H7 (cell line): Measurements from ENCODE around the gene KLHL35. TPM values are rescaled to one million over a fixed set of nuclear protein-coding genes. Genes with fewer than 3 reads are reported as not detected.

ENCODE experiments used
- DNase-seq: peaks from one replicate; pipeline ENCODE4 v3.0.0; 2012
- H3K27me3 ChIP-seq: 2 replicates; pipeline ENCODE4 v1.6.0; 2011; ENCODE audit warnings: mild to moderate bottlenecking, low read length; ENCODE audit not compliant: control insufficient read depth, insufficient read depth
- H3K36me3 ChIP-seq: replicated peaks from 2 replicates; pipeline ENCODE4 v1.5.1; 2011; ENCODE audit warnings: low read length; ENCODE audit not compliant: control insufficient read depth, insufficient read depth
- H3K4me3 ChIP-seq: 2 replicates; pipeline ENCODE4 v1.5.1; 2011; ENCODE audit warnings: low read depth, mild to moderate bottlenecking, control low read depth, low read length, moderate library complexity; ENCODE audit not compliant: insufficient read depth
- total RNA-seq: library from RNA; depleted of rRNA; stranded (reverse); fragments of >200 nt; shearing (Covaris generic); gene quantifications from 2 replicates; pipeline ENCODE4 v1.2.3, GENCODE V29; 2014

KLHL35 gene
- total RNA-seq, 1 experiment from 2014 or later: 1.2 TPM

GRCh38 chr11:75439026-75439425, 6.0 kb upstream of the KLHL35 start:
- no peak for DNase-seq

GRCh38 chr11:75437966-75438659, 5.1 kb upstream of the KLHL35 start:
- Histone ChIP-seq H3K27me3 (peaks cover 4% of the 10 kb centered on the region), H3K36me3 (no peaks in the 10 kb centered on the region), H3K4me3 (no peak overlapping the region)
- no peak for DNase-seq

More at GRCh38 chr11:75439026-75439425, 6.0 kb upstream of the KLHL35 start:
- H3K27me3 ChIP-seq: no peaks in the 10 kb centered on the region; the same call in 1 of the 2 replicates
- H3K36me3 ChIP-seq: no peaks in the 10 kb centered on the region
- no peak overlapping the region for H3K4me3 ChIP-seq

GRCh38 chr11:75436806-75437205, 3.8 kb upstream of the KLHL35 start:
- DNase-seq: no peak
- Histone ChIP-seq H3K27me3 (peaks cover 17% of the 10 kb centered on the region), H3K36me3 (no peaks in the 10 kb centered on the region), H3K4me3 (no peak overlapping the region)

GRCh38 chr11:75435571-75435925, 2.5 kb upstream of the KLHL35 start:
- Histone ChIP-seq H3K36me3 (no peaks in the 10 kb centered on the region), H3K4me3 (no peak overlapping the region), H3K27me3 (peaks cover 30% of the 10 kb centered on the region)
- no peak for DNase-seq

- no peak for DNase-seq
- Histone ChIP-seq H3K36me3 (no peaks in the 10 kb centered on the region), H3K4me3 (no peak overlapping the region)
These were observed 2.0 kb upstream of the KLHL35 start for GRCh38 chr11:75434886-75435570.

GRCh38 chr11:75434051-75434450, 1.0 kb upstream of the KLHL35 start:
- no peaks in the 10 kb centered on the region for H3K36me3 ChIP-seq
- peaks cover 45% of the 10 kb centered on the region for H3K27me3 ChIP-seq
- DNase-seq: no peak
- no peak overlapping the region for H3K4me3 ChIP-seq

More at GRCh38 chr11:75434886-75435570, 2.0 kb upstream of the KLHL35 start:
- H3K27me3 ChIP-seq: peaks cover 35% of the 10 kb centered on the region

- no peak for DNase-seq
- Histone ChIP-seq H3K27me3 (peaks cover 51% of the 10 kb centered on the region), H3K4me3 (no peak overlapping the region), H3K36me3 (no peaks in the 10 kb centered on the region)
These were observed 440 bp upstream of the KLHL35 start for GRCh38 chr11:75433443-75433842.

GRCh38 chr11:75431533-75432525, 1.2 kb downstream of the KLHL35 start:
- peak; percentile 79 for DNase-seq
- Histone ChIP-seq H3K27me3 (peaks cover 56% of the 10 kb centered on the region), H3K36me3 (no peaks in the 10 kb centered on the region), H3K4me3 (no peak overlapping the region)

GRCh38 chr11:75430714-75431532, 2.1 kb downstream of the KLHL35 start:
- DNase-seq: no peak
- H3K36me3 ChIP-seq: no peaks in the 10 kb centered on the region
- peak overlapping the region; percentile 38 for H3K4me3 ChIP-seq
- H3K27me3 ChIP-seq: peaks cover 56% of the 10 kb centered on the region

GRCh38 chr11:75429902-75430713, 2.9 kb downstream of the KLHL35 start:
- Histone ChIP-seq H3K4me3 (peak overlapping the region; percentile 38), H3K36me3 (no peaks in the 10 kb centered on the region), H3K27me3 (peaks cover 56% of the 10 kb centered on the region)
- peak; percentile 92 for DNase-seq

DNA sequence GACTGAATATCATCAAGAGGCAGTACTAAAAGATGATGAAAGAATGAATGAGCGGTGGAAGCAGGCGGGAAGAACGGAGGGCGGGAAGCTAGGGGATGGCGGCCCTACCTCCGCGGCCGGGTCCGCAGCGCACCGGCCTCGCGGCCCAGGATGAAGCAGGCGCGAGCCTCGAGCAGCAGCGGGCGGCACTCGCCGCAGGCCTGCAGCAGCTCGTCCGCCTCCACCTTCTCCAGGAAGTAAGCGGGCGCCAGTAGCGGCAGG, 3.4 kb downstream of the KLHL35 start:
- Histone ChIP-seq H3K27me3 (peaks cover 56% of the 10 kb centered on the region), H3K4me3 (no peak overlapping the region), H3K36me3 (no peaks in the 10 kb centered on the region)
- DNase-seq: no peak

DNA sequence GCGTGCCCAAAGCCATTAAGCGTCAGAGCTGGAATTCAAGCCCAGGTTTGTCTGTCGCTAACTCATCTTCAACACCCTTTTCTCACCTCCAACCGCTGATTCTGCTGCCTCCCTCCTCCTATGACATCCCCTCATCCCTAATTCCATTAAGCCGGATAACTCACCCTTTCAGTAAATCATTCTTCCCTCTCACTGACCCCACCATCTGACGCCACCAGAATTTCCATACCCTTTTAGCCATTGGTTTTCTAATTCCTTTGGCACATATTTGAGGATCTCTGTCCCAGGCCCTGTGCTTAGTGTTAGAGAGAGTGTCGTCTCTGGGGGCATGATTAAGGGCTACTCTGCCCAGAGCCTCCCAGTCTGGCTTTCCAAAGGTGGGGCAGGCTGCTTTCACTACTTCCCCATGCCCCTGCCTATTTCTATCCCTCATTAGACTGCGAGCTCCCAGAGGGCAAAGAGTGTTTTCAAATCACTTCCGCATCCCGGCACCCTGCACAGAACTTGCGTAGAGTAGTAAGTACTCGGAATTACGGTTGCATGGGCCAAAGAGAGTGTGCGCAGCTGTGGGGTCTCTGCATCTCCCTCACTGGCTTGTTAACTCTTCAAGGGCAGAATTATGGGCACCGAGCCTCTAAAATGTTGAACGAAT, 3.9 kb downstream of the KLHL35 start:
- Histone ChIP-seq H3K4me3 (no peak overlapping the region), H3K27me3 (peaks cover 56% of the 10 kb centered on the region), H3K36me3 (no peaks in the 10 kb centered on the region)
- no peak for DNase-seq

GRCh38 chr11:75428281-75428724, 4.7 kb downstream of the KLHL35 start:
- H3K27me3 ChIP-seq: peaks cover 53% of the 10 kb centered on the region
- peaks cover under 1% of the 10 kb centered on the region for H3K36me3 ChIP-seq
- peak; percentile 90 for DNase-seq
- peak overlapping the region; percentile 38 for H3K4me3 ChIP-seq
